K562 (cell line): ENCODE measurements around the gene CHAMP1. TPM values are rescaled to one million over a fixed set of nuclear protein-coding genes. Genes with fewer than 3 reads are reported as not detected.

ENCODE experiments used
- ATAC-seq: fragments of 200-7000 bp; cut with Tn5 transposase; 3 replicates; pipeline ENCODE4 v1.9.1; 2020; ENCODE audit warnings: moderate library complexity
- BruUV-seq: library from RNA; stranded (reverse); fragments of 400-500 nt; replicated peaks from 2 replicates; lab custom pipeline; 2021; lab: Mats Ljungman, UMichigan
- CTCF ChIA-PET: fragments of 300-600 bp; formaldehyde crosslinking; extraction: SDS; loops from one replicate; lab custom pipeline; 2021; ENCODE audit warnings: low intra/inter-chr PET ratio; lab: Yijun Ruan, JAX
- POLR2A ChIA-PET: fragments of 300-600, 350-650 bp; sonication (Branson Sonifier 250); formaldehyde crosslinking; extraction: SDS; loops from one replicate; lab custom pipeline; 2021; ENCODE audit warnings: antibody characterized with exemption, inconsistent platforms; lab: Yijun Ruan, JAX
- DNase-seq, 4 experiments: peaks; one replicate each; pipeline versions ENCODE4 v3.0.0 to v3.0.0-alpha.2; 2011 to 2018; ENCODE audit warnings: low spot score in 3 of 4, mixed read lengths in 3 of 4; ENCODE audit errors: extremely low read depth in 1 of 4
- FAIRE-seq: peaks from 2 replicates; lab custom pipeline; 2011; peaks lifted over from hg19 to GRCh38; lab: Jason Lieb, UNC
- H2AFZ ChIP-seq: 2 replicates; pipeline ENCODE4 v1.6.0; 2011; ENCODE audit warnings: low read depth, low read length, control low read depth, inconsistent platforms
- H3K27ac ChIP-seq: fragments of 200-600 bp; 3 replicates; pipeline ENCODE4 v1.8.0; 2011; ENCODE audit warnings: low read depth, mild to moderate bottlenecking, control low read depth, inconsistent platforms, low read length, moderate library complexity, mixed read lengths; ENCODE audit errors: extremely low read depth
- H3K27me3 ChIP-seq, 2 experiments: fragments of 300-600 bp in 1 of 2; 2 replicates in 1 of 2; 3 replicates in 1 of 2; pipeline versions ENCODE4 v1.6.0 to v1.8.0; 2011; ENCODE audit warnings: inconsistent platforms in 2 of 2, low read length in 2 of 2, mild to moderate bottlenecking in 1 of 2, mixed read lengths in 1 of 2, moderate library complexity in 1 of 2; ENCODE audit not compliant: control insufficient read depth in 2 of 2, insufficient read depth in 2 of 2
- H3K36me3 ChIP-seq: fragments of 300-600 bp; 3 replicates; pipeline ENCODE4 v1.8.0; 2011; ENCODE audit warnings: mild to moderate bottlenecking, low read length, inconsistent platforms; ENCODE audit not compliant: control insufficient read depth, insufficient read depth
- H3K4me1 ChIP-seq, 2 experiments: fragments of 200-600 bp in 1 of 2; replicated peaks in 1 of 2; 2 replicates in 1 of 2; 3 replicates in 1 of 2; pipeline versions ENCODE4 v1.5.1 to v1.8.0; 2011; ENCODE audit warnings: inconsistent platforms in 2 of 2, low read length in 2 of 2, mild to moderate bottlenecking in 1 of 2, mixed read lengths in 1 of 2, moderate library complexity in 1 of 2; ENCODE audit not compliant: control insufficient read depth in 2 of 2, insufficient read depth in 2 of 2
- H3K4me2 ChIP-seq: 2 replicates; pipeline ENCODE4 v1.6.1; 2011; ENCODE audit warnings: low read length, control low read depth, inconsistent platforms, mixed read lengths; ENCODE audit not compliant: insufficient read depth
- H3K4me3 ChIP-seq: fragments of 200-600 bp; sonication (generic), shearing (Covaris generic); 2 replicates; pipeline ENCODE4 v1.5.1; 2016; ENCODE audit warnings: control low read depth, inconsistent platforms
- H3K79me2 ChIP-seq: fragments of 200-600 bp; 3 replicates; pipeline ENCODE4 v1.8.0; 2011; ENCODE audit warnings: low read length, inconsistent platforms; ENCODE audit not compliant: control insufficient read depth, insufficient read depth
- H3K9ac ChIP-seq, 2 experiments: 2 replicates each; pipeline versions ENCODE4 v1.6.0 to v1.6.1; 2011; ENCODE audit warnings: low read depth in 2 of 2, low read length in 2 of 2, control low read depth in 1 of 2, inconsistent platforms in 1 of 2, mild to moderate bottlenecking in 1 of 2, mixed read lengths in 1 of 2; ENCODE audit not compliant: insufficient read depth in 1 of 2
- H3K9me1 ChIP-seq: one replicate; pipeline ENCODE4 v1.6.0; 2011; ENCODE audit warnings: inconsistent platforms, mild to moderate bottlenecking, low read length, moderate library complexity; ENCODE audit not compliant: control insufficient read depth, insufficient read depth
- H3K9me3 ChIP-seq: replicated peaks from 2 replicates; pipeline ENCODE4 v1.5.1; 2011; ENCODE audit warnings: low read depth, low read length, inconsistent platforms; ENCODE audit not compliant: control insufficient read depth, insufficient read depth
- H4K20me1 ChIP-seq: replicated peaks from 2 replicates; pipeline ENCODE4 v1.6.1; 2011; ENCODE audit warnings: low read length, inconsistent platforms, mixed read lengths; ENCODE audit not compliant: control insufficient read depth, insufficient read depth
- ETV1 ChIP-seq: fragments of 450-650 bp; conservative IDR thresholded peaks from 2 replicates; pipeline ENCODE4 v1.6.1; 2016; ENCODE audit warnings: missing genetic modification characterization, control low read depth, low read depth, missing compliant biosample characterization
- GABPA ChIP-seq: fragments of 200-800 bp; sonication (Bioruptor generic); conservative IDR thresholded peaks from 2 replicates; pipeline ENCODE4 v1.6.1; 2016; ENCODE audit warnings: low read depth, missing genetic modification characterization, missing compliant biosample characterization
- KLF10 ChIP-seq: fragments of 250-450 bp; sonication (Bioruptor Pico); IDR thresholded peaks from 2 replicates; pipeline ENCODE4 v1.6.1; 2021; ENCODE audit warnings: matching md5 sums
- RBM25 ChIP-seq: fragments of 200-400 bp; formaldehyde crosslinking; IDR thresholded peaks from 2 replicates; pipeline ENCODE4 v1.6.1; 2018; ENCODE audit warnings: low read length, low read depth, moderate library complexity; ENCODE audit not compliant: severe bottlenecking
- XRCC4 ChIP-seq: IDR thresholded peaks from one replicate; pipeline ENCODE4 v1.6.1; 2011; ENCODE audit not compliant: insufficient read depth, insufficient read length; ENCODE audit errors: extremely low read depth
- ZNF121 ChIP-seq: sonication (generic); formaldehyde crosslinking; conservative IDR thresholded peaks from 2 replicates; pipeline ENCODE4 v1.8.0; 2022; ENCODE audit warnings: missing genetic modification reagents
- ZNF124 ChIP-seq: sonication (generic); formaldehyde crosslinking; IDR thresholded peaks from 2 replicates; pipeline ENCODE4 v1.8.1; 2022; ENCODE audit warnings: missing genetic modification reagents
- WGBS: fragments of 100-300 bp; shearing (Covaris generic); methylation state at CpG from one replicate; pipeline ENCODE4 v1.1.6; 2016; ENCODE audit warnings: low coverage, mixed read lengths; ENCODE audit not compliant: insufficient coverage; ENCODE audit errors: missing lambda C conversion rate; 5-methylcytosine and 5-hydroxymethylcytosine counted together
- in situ Hi-C: fragments of 300-500 bp; cut with MboI; formaldehyde crosslinking; loops from 4 replicates; pipeline ENCODE4 v1.15.0; 2018; ENCODE audit warnings: inconsistent platforms, mixed read lengths
- intact Hi-C: fragments of 100-400 bp; cut with micrococcal nuclease; formaldehyde crosslinking; loops from 2 replicates; pipeline ENCODE4 v1.14.2; 2022
- polyA plus RNA-seq, 8 experiments: library from polyadenylated mRNA; depleted of rRNA in 4 of 8; stranded (reverse) in 5 of 8; unstranded in 3 of 8; fragments of >200 nt; fragmentation: Nextera tagmentation in 2 of 8; fragmentation: Illumina TruSeq in 1 of 8; extraction: Ambion mirVana in 2 of 8; extraction: Trizol in 1 of 8; gene quantifications; 2 replicates each; pipeline versions ENCODE4 v1.2.1 to v1.2.3, GENCODE V29; 2011 to 2014; ENCODE audit warnings: inconsistent platforms in 1 of 8, missing spikeins in 1 of 8
- total RNA-seq, 7 experiments: library from RNA; depleted of rRNA in 6 of 7; stranded (reverse); fragments of >200 nt in 6 of 7; fragmentation: Illumina TruSeq in 2 of 7; extraction: Trizol in 2 of 7; gene quantifications; 2 replicates each; pipeline versions ENCODE4 v1.2.1 to v1.2.3, GENCODE V29; 2011 to 2021; ENCODE audit warnings: low replicate concordance in 1 of 7
- TF ChIP-seq, protein P1 (sequence below): fragments of 450-650 bp; formaldehyde crosslinking; IDR thresholded peaks from 2 replicates; pipeline ENCODE4 v1.4.0; 2022; ENCODE audit warnings: missing genetic modification characterization
- TF ChIP-seq, protein P2 (sequence below): fragments of 450-650 bp; IDR thresholded peaks from 2 replicates; pipeline ENCODE4 v1.6.1; 2017; ENCODE audit warnings: antibody characterized with exemption

Gene CHAMP1
- total and polyA plus RNA-seq, 9 of the 15 experiments (the other 6 are each of a cell fraction or from before 2014, with no cell fraction given): 0.70 to 40.6 (median 15.3) TPM

DNA sequence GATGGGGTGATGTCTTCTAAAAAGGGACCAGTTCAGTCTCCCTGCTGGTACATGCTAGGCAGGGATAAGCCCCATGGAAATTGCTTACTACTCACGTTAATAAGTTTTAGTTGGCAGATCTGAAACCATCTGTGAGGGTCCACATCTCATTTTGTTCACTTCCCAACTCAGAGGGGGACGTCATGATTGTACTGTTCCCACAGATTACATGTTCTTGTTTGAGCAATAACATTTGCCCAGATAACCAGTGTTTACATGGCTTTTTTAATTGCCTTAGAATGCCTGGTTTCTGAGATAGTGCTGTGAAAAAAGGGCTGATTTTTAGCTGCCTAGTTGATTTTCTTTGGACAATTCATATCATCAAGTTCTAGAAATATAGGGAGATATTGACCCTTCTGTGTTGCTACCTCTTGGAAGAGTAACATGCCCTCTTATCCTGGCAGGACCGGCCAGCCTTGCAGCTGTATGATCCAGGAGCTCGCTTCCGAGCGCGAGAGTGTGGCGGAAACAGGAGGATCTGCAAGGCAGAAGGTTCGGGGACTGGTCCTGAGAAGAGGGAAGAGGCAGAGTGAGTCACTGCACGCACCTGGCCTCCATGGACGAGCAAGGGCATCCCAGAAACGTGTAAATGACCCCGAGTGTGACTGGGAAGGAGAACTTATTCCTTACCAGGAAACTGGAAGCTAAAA, 9.8 kb upstream of the CHAMP1 start:
- CTCF ChIA-PET: no interaction called here
- BruUV-seq: no TSS peak
- Histone ChIP-seq H3K36me3 (peaks cover 48% of the 10 kb centered on the region; the same call in 2 of the 3 replicates), H2AFZ (no peak overlapping the region), H3K27me3 (no peaks in the 10 kb centered on the region), H3K9ac (0 out of 4 replicates have a peak overlapping the region, but pooled peaks of 1 of the 2 experiments have one; percentile 58), H3K4me2 (no peak overlapping the region), H3K4me3 (no peak overlapping the region), H3K9me1 (no peaks in the 10 kb centered on the region), H4K20me1 (no peaks in the 10 kb centered on the region), H3K9me3 (no peaks in the 10 kb centered on the region), H3K27ac (no peak overlapping the region), H3K4me1 (peaks cover 0 to 4% of the 10 kb centered on the region in 2 experiments; a peak in 2 of 5 replicates), H3K79me2 (no peaks in the 10 kb centered on the region)
- ATAC-seq (no peak), FAIRE-seq (peak; percentile 51), DNase-seq (no peak)
- in situ Hi-C loops: no loop called here
- intact Hi-C loops: loop anchor here (1.0 kb wide), 1 partner anchor 35 kb away; no protein-coding TSS in a partner anchor
- POLR2A ChIA-PET: interaction anchor here (0.8 kb wide), 1 partner anchor 23 kb away, joined by 3 read pairs; the partner anchor contains the start of gene UPF3A
- WGBS: 71% methylated on average over 3 of the region's 13 CpGs
- no peak for TF ChIP-seq ZNF124 (CRISPR knock-in tag)
- no peak for TF ChIP-seq ETV1

DNA sequence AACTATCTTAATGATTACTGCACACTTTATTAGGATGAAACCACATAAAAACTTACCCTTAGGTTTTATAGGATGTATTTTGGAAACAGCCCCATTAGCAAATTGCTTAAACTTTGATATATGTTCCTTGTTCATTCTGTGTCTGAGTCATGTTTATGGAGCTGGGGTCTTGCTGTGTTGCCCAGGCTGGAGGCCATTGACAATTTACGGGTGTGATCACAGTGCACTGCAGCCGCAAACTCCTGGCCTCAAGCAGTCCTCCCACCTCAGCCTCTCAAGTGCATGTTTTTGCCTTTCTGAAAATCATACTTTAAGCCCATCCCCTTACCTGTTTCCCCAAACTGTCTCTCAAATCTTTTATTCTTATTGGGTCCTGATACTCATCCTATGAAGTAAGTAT, 5.2 kb upstream of the CHAMP1 start:
- CTCF ChIA-PET: no interaction called here
- H3K9me1 ChIP-seq: no peaks in the 10 kb centered on the region
- 94% methylated on average over 2 of the region's 2 CpGs for WGBS
- H3K4me3 ChIP-seq: no peak overlapping the region
- H3K4me1 ChIP-seq: peaks cover 0 to 2% of the 10 kb centered on the region in 2 experiments; a peak in 3 of 5 replicates
- in situ Hi-C loops (no loop called here), intact Hi-C loops (no loop called here)
- H2AFZ ChIP-seq: no peak overlapping the region
- no peaks in the 10 kb centered on the region for H3K9me3 ChIP-seq
- H3K9ac ChIP-seq: no peak overlapping the region
- no TSS peak for BruUV-seq
- POLR2A ChIA-PET: interaction anchor here (1.2 kb wide), 1 partner anchor 24 kb away, joined by 3 read pairs; no protein-coding TSS in a partner anchor
- H3K27me3 ChIP-seq: no peaks in the 10 kb centered on the region
- FAIRE-seq (no peak), ATAC-seq (no peak), DNase-seq (no peak)
- no peaks in the 10 kb centered on the region for H4K20me1 ChIP-seq
- peaks cover 12% of the 10 kb centered on the region; the same call in 2 of the 3 replicates for H3K79me2 ChIP-seq
- H3K27ac ChIP-seq: no peak overlapping the region
- peaks cover 18% of the 10 kb centered on the region; the same call in 2 of the 3 replicates for H3K36me3 ChIP-seq
- H3K4me2 ChIP-seq: no peak overlapping the region
- TF ChIP-seq, protein P1, sequence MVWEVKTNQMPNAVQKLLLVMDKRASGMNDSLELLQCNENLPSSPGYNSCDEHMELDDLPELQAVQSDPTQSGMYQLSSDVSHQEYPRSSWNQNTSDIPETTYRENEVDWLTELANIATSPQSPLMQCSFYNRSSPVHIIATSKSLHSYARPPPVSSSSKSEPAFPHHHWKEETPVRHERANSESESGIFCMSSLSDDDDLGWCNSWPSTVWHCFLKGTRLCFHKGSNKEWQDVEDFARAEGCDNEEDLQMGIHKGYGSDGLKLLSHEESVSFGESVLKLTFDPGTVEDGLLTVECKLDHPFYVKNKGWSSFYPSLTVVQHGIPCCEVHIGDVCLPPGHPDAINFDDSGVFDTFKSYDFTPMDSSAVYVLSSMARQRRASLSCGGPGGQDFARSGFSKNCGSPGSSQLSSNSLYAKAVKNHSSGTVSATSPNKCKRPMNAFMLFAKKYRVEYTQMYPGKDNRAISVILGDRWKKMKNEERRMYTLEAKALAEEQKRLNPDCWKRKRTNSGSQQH (CRISPR knock-in tag): no peak
- TF ChIP-seq XRCC4 (no peak), GABPA (no peak), ZNF121 (CRISPR knock-in tag) (peak; percentile 79), KLF10 (CRISPR knock-in tag) (no peak), RBM25 (peak; percentile 65)
- TF ChIP-seq, protein P2, sequence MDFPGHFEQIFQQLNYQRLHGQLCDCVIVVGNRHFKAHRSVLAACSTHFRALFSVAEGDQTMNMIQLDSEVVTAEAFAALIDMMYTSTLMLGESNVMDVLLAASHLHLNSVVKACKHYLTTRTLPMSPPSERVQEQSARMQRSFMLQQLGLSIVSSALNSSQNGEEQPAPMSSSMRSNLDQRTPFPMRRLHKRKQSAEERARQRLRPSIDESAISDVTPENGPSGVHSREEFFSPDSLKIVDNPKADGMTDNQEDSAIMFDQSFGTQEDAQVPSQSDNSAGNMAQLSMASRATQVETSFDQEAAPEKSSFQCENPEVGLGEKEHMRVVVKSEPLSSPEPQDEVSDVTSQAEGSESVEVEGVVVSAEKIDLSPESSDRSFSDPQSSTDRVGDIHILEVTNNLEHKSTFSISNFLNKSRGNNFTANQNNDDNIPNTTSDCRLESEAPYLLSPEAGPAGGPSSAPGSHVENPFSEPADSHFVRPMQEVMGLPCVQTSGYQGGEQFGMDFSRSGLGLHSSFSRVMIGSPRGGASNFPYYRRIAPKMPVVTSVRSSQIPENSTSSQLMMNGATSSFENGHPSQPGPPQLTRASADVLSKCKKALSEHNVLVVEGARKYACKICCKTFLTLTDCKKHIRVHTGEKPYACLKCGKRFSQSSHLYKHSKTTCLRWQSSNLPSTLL: no peak
